ENCODE measurements around the gene RASSF6. TPM values are rescaled to one million over a fixed set of nuclear protein-coding genes. Genes with fewer than 3 reads are reported as not detected.

Gene RASSF6
- total RNA-seq, 1 experiment from 2014 or later = 0.22 TPM

DNA sequence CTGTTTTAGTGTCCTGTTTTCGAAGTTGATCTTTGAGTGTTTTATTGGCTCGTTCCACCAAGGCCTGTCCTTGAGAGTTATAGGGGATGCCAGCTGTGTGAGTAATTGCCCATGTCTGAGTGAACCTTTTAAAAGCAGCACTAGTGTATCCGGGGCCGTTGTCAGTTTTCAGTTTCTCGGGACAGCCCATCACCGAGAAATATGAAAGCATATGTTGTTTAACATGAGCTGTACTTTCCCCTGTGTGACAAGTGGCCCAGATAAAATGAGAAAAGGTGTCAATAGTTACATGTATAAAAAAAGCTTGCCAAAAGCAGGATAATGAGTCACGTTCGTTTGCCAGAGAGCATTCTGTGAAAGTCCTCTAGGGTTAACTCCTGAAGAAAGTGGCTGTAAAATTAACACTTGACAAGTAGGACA, 48.6 kb upstream of the RASSF6 start:
- no peak for DNase-seq
- Histone ChIP-seq H3K79me2 (ENCODE audit: insufficient read depth, low read length) (no peaks in the 10 kb centered on the region), H3K4me2 (ENCODE audit: insufficient read depth, insufficient read length, low read length) (no peak overlapping the region), H4K8ac (replicated peaks; ENCODE audit: insufficient read length, low read depth, low read length) (no peak overlapping the region), H3T11ph (ENCODE audit: low read length) (no peak overlapping the region), H2BK20ac (ENCODE audit: low read depth, low read length, poor library complexity, severe bottlenecking) (no peak overlapping the region), H4K5ac (ENCODE audit: insufficient read length, low read depth, low read length) (no peak overlapping the region), H3K23ac (ENCODE audit: insufficient read length, low read depth, low read length) (no peak overlapping the region), H4K91ac (ENCODE audit: insufficient read length, low read depth, low read length) (no peak overlapping the region), H3K18ac (ENCODE audit: insufficient read length, low read depth, low read length) (no peak overlapping the region), H3K27me3 (ENCODE audit: insufficient read depth, low read length) (no peaks in the 10 kb centered on the region), H3K56ac (ENCODE audit: insufficient read length, low read depth, low read length) (no peak overlapping the region), H2AFZ (ENCODE audit: low read length) (no peak overlapping the region), H2BK120ac (ENCODE audit: low read depth, low read length, poor library complexity, severe bottlenecking) (no peak overlapping the region), H3K9ac (ENCODE audit: extremely low read depth, insufficient read length, low read length) (no peak overlapping the region), H3K9me3 (ENCODE audit: control insufficient read depth, low read depth, low read length) (no peaks in the 10 kb centered on the region), H3K27ac (ENCODE audit: insufficient read length, low read depth, low read length) (no peak overlapping the region), H3K79me1 (ENCODE audit: insufficient read depth, low read depth, low read length, poor library complexity, severe bottlenecking) (no peaks in the 10 kb centered on the region), H2BK5ac (ENCODE audit: insufficient read length, low read length) (no peak overlapping the region), H2AK5ac (ENCODE audit: insufficient read length, low read length) (no peak overlapping the region), H3K14ac (ENCODE audit: insufficient read depth, low read length) (no peak overlapping the region), H3K23me2 (ENCODE audit: insufficient read length, low read depth, low read length, poor library complexity, severe bottlenecking) (no peaks in the 10 kb centered on the region), H2BK15ac (ENCODE audit: low read depth, low read length) (no peak overlapping the region), H2BK12ac (ENCODE audit: insufficient read length, low read depth, low read length) (no peak overlapping the region), H4K20me1 (ENCODE audit: control insufficient read depth, insufficient read depth, insufficient read length) (no peaks in the 10 kb centered on the region), H3K4me1 (ENCODE audit: insufficient read depth, low read length) (no peaks in the 10 kb centered on the region), H3K4ac (ENCODE audit: low read depth, low read length) (no peak overlapping the region)
- H3K27ac Mint-ChIP-seq = no peak overlapping the region
- no peak overlapping the region for H3K4me3 Mint-ChIP-seq
- TF ChIP-seq CTCF (conservative IDR thresholded peaks at IDR 0.05) = no peak
- H3K27me3 Mint-ChIP-seq (ENCODE audit: low read depth) = peaks cover 3% of the 10 kb centered on the region; the same call in 1 of the 2 replicates
- peaks cover 0 to under 1% of the 10 kb centered on the region in 2 experiments; a peak in 2 of 4 replicates for H3K4me1 Mint-ChIP-seq
- peaks cover 0 to 5% of the 10 kb centered on the region in 2 experiments; a peak in 4 of 5 replicates for H3K9me3 Mint-ChIP-seq
- H3K36me3 Mint-ChIP-seq (ENCODE audit: insufficient read depth in 1 of 3, low read depth in 3 of 3) = peaks cover 0 to 10% (median 5%) of the 10 kb centered on the region in 3 experiments; a peak in 3 of 7 replicates
- no CpG with 5 or more reads among the region's 8 CpGs for WGBS (ENCODE audit: extremely low coverage, insufficient read length, low lambda C conversion rate)
